Activated CD4-positive, alpha-beta T cell treated with anti-CD3 and anti-CD28 coated beads, Interleukin-2, Interleukin-6, amounts not matched to agents 100 ng/mL and 50 ng/mL, durations not matched to agents 16 hours and 8 hours (primary cell): ENCODE measurements around the gene STAM.
A peak's percentile ranks its signal among the peaks of the same experiment; 100 is the strongest.
"Not testable (repeated sequence)": the region's sequence is repeated elsewhere in the genome, so short reads cannot be mapped to it uniquely, and the experiment has no call there.

ENCODE experiments used
- DNase-seq: peaks from one replicate; pipeline ENCODE4 v3.0.0-alpha.2; 2020

Gene STAM

DNA sequence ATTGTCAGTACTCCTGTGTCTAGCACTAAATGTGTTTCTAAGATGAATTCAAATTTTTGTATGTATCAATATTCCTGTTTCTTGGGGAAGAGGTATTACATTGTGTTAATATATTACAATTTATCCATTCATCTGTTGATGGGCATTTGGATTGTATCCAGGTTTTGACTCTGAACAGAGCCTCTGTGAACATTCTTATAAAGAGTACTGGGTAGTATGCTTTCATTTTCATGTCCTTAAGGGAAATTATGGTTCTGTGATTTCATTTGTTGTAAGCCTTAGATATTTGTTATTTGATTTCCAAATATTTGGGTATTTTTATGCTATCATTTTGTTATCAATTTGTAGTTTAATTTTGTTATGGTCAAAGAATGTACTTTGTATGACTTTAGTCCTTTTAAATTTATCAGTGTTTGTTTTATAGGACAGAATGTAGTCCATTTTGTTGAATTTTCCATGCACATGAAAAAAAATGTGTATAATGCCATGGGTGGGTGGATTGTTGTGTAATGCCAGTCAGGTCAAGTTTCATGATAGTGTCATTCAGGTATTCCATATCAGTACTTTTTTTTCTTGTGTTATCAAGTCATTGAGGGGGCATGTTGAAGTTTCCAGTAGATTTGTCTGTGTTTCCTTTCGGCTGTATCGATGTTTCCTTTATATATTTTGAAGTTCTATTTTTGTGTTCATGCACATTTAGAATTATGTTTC lies 38.4 kb downstream of the STAM start:
- no peak for DNase-seq

DNA sequence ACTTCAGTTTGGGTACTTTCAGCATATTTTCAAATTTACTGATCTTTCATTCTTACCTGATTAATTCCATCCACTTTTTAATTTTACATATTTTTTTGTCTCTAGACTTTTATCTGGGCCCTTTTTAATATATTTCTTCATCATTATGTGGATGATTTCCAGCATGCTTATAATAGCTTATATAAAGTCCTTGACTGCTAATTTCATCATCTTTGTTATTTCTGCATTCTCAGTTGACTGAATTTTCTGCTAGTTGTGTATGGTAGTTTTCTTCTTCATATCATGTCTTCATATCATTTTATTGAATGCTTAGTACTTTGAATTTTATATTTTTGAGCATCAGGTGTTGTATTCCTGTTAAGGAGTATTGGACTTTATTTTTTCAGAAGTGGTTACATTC lies 39.6 kb downstream of the STAM start:
- DNase-seq = no peak

DNA sequence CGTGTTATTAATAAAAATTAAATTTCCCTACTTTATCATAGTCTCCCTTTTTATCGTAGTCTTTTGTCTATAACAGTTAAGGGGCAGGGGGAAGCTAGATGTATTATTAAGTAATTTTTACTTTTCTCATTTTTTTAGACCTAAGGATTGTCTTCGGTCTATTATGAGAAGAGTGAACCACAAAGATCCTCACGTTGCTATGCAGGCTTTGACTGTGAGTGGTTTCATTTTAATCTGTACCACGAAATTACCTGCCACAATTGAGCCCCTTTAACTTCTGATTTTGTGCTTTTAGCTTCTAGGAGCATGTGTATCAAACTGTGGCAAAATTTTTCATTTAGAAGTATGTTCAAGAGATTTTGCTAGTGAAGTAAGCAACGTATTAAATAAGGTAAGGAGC lies 40.6 kb downstream of the STAM start:
- no peak for DNase-seq

DNA sequence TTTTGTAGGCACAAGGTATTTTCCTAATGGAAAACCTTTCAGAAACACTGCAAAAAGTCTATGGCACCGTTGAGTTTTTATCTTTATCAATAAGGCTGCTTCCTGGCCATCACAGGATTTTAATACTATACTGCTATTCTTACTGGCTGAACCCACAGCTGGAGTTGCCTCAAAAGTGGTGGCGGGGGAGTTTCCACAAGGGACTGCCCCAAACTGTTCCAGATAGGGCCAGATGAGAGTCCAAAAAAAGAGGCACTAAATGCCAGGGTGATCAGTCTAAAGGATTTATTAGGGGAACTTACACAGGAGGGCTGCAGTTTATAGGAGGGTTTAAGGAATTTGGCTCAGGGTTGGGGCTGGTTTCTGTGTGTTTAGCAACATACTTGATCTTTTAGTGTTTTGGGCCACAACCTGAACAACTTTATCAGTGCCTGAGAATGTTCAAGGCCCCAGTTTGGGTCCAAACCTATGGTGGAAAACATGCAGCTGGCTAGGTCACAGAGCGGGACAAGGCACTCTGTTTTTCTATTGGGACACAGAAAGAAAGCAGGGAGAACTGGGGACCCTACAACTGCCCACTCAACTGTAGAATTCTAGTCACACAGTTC lies 41.4 kb downstream of the STAM start:
- peak; percentile 47 for DNase-seq

DNA sequence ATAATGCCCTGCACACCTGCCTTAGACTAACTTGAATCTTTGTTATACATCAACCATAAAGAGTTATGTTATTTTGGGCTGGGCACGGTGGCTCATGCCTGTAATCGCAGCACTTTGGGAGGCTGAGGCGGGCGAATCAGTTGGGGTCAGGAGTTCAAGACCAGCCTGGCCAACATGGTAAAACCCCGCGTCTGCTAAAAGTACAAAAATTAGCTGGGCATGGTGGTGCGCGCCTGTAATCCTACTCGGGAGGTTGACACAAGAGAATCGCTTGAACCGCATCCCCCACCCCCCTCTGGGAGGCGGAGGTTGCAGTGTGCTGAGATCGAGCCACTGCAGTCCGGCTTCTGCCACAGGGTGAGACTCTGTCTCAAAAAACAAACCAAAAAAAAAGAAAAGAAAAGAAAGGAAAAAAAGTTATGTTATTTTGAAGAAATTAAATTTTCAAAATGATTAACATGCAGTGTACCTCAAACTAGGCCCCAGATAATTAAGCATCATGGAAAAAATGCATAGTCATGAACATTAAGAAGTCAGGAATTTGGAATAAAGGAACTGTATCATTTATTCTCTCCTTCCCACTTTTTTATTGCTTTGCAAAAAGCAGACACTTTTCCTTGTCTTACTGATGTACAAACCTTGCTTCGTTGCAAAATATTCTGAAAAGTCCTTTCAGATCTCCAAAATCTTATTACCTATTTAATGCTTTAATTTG lies 43.3 kb downstream of the STAM start:
- DNase-seq = no peak

DNA sequence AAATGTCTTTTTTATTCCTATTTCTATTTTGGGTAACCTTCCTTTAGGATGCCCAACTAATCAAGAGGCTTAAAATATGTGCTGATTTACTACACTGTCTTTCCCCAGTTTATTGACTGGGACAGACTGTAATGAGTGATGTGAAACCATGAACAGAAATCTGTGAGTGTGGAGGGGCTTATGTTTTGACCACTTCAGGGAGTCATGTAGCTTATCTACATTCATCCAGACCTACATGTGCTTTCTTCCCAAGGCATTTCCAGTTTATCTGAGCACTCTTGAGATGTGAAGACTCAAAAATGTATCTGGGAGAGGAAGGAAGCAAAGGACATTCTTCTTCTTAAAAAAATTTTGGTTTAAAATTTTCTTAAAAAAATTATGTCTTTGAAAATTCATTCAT lies 45.2 kb downstream of the STAM start:
- DNase-seq = no peak

DNA sequence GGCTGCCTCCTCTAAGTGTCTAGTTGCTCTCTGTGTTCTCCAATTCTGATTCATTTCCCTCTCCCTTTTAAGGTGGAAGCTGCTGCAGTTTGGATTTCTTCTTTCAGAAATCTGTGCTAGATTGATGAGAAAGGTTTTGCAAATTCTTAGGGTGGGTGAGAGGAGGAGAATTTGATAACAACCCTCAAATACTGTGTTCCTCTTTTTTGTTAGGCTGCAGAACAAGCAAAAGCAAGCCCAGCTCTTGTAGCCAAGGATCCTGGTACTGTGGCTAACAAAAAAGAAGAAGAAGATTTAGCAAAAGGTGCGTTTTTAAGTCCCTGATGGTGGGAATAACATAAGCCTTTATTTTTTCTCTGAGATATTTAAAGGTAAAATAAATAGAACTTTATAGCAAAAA lies 49.1 kb downstream of the STAM start:
- DNase-seq = no peak

DNA sequence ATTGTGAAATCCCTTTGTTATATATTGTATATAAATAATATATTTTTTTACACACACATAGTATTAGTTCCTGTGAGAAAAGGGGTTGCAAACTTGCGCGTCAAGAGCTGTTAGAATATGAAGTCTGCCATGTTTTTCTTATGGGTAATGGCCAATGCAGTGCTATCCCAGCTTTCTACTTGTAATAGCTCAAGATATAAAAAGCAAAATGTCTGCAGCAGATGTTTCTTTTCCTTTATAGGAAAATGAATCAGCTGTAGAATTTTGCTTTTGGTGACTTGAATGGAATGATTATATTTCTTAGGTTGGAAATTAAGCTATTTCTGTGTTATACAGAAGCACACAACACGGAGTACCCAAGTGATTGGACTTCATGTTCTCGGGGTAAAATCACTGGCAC lies 54.7 kb downstream of the STAM start:
- no peak for DNase-seq

DNA sequence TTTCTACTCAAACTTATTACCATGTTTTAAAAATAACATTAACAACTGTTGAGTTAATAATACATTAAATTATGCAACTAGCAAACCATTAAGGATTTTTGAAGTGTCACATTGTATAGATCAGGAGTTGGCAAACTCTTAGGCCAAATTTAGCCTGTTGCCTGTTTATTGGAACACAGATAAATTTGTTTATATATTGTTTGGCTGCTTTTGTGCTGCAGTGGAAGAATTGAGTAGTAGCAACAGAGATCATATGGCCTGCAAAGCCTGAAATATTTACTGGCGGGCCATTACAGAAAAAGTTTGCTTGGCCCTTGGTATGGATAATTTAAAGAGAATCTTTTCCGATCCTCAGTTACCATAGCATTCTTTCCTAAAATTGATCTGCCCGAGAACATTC lies 57.4 kb downstream of the STAM start:
- no peak for DNase-seq

DNA sequence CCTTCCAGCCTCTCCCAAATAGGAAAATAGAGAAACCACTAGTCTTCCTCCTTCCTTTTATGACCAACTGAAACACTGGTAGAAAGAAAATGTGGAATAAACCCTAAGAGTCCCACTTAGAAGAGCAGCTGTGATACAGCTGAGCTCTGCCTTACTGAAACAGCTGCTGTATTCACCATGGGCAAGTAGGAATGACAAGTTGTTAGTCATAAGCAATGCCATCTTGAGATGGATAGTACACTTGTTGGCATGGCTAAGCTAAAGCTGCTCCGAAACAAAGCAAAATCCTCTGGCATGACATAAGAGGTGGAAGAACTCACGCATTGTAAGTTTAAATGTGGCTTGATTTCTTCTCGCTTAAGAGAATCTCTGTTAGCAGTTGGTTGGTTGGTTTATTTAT lies 59.8 kb downstream of the STAM start:
- DNase-seq = no peak

DNA sequence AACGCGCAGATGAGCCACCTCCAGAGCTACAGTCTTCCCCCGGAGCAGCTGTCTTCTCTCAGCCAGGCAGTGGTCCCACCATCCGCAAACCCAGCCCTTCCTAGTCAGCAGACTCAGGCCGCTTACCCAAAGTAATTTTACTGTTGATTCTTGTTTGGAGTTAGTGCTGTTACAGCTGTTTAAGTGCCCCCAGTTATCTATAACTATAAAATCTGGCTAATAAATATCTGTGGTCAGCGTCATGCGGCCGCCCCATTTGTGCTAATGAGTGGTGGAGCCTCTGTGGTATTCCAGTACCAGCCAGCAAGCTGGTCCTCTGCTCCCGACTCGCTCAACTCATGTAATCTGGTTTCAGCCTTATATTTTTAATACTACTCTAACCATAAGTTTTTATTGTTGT lies 64.9 kb downstream of the STAM start:
- no peak for DNase-seq

DNA sequence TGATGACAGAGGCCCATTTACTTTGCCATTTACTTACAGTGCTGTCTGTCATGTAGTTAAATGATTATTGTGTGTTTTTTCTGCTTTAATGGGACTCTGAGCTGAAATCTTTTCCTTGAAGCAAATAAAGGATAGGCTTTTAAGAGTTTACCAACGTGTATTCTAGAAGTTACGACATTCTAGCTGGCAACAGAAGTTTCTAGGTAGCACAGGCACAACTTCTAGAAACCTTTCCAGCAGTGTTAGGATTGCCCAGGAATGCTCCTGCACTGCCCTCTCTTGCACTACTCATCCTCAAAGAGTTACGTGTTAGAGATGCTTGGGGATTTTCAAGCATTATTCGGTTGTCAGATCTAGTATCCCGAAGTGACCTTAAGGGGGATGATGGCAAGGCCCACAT lies 65.5 kb downstream of the STAM start:
- DNase-seq = no peak

DNA sequence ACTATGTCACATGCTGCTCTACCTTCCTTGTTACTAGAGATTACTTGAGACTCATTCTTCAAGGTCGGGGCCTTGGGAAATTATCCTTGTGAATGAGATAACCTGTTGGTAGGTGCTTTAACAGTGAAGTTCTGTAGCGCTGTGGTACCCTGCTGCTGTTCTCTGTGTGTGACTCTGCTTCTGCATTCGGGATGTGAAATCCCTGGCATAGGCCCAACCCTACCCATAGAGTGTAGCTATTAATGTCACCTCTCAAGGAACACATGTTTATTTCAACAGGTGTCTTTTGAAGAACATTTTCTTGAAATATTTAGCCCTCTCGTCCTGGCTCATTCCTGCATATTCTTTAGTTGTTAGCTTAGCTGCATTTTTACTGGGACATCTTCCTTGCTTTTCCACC lies 66.2 kb downstream of the STAM start:
- no peak for DNase-seq

DNA sequence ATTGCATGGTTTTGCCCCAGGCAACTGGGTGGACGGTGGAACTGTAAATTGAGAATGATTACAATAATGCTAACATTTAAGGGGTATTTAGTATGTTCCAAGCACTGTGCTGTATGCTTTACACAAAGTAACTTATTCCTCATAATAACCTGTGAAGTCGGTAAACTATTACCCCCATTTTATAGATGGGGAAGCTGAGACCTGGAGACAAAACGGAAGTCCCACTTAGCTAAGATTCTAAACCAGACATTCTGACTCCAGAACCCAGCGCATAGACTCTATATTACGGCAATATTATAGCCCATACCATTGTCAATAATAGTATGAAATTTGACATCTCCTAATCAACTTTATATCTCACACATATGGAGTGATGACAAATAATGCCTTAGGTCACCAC lies 68.1 kb downstream of the STAM start:
- no peak for DNase-seq

DNA sequence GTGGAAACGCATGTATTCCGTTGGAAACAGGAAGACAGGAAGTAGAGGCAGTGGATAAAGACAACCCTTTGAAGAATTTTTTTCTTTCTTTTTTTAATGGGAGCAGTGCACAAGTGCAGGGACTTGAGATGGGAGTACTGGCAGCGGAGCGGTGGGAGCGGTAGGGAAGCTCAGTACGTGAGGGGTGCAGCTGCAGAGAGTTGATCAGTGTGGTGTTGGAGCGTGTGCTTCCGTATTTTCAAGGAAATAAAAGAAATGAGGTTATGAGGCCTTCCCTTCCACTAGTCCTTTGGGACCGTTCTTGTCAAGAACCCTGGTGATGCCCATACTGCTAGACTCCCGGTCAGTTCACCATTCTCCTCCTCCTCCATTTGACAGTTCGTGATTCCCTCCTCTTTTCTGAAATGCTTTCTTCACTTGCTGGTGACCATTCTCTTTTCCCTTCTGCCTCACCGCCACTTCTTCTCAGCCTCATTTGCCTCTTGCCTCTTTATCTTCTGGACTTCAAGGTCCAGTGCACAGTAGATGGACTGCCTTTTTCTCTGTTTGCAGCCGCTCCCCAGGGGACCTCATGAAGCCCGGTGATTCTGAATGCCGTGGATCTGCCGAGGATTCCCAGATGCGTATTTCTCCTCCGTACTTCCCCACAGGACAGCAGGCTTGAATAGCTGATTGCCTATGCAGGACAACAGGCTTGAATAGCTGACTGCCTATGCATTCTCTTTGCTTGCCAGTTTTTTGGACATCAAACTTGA lies 68.9 kb downstream of the STAM start:
- no peak for DNase-seq

DNA sequence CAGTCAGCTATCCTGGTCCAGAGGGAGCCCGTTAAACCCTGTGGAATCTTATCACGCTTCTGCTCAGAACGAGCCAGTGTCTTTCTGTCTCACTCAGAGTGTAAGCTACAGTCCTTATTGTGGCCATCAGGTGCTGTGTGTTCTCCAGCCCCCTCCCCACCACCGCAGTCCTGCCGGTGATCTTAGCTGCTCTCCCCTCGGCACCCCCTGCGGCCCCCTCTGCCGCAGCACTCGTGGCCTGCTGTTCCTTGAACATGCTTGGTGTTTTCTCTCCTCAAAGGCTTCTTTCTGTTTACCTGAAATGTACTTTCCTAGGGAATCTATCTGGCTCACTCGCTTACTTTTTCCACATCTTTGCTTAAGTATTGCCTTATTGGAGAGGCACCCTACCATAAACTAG lies 69.8 kb downstream of the STAM start:
- no peak for DNase-seq

DNA sequence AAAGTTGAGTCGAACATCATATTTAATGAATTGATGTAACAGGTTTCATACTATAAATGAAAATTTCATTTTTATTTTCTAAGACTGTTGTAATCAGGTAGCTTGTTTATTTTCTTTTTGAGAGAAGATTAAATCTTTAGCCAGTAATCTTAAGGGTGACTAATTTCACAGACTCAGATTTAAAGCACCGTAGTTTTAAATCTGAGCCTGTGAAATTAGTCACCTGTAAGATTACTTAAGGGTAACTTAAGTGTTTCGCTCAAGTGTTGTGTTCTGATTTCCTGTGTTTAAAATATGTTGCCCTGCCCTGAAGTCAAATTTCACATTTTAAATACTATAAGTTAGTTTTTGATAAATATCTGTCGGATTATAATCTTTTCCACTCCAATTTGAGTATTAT lies 72.2 kb downstream of the STAM start:
- no peak for DNase-seq

DNA sequence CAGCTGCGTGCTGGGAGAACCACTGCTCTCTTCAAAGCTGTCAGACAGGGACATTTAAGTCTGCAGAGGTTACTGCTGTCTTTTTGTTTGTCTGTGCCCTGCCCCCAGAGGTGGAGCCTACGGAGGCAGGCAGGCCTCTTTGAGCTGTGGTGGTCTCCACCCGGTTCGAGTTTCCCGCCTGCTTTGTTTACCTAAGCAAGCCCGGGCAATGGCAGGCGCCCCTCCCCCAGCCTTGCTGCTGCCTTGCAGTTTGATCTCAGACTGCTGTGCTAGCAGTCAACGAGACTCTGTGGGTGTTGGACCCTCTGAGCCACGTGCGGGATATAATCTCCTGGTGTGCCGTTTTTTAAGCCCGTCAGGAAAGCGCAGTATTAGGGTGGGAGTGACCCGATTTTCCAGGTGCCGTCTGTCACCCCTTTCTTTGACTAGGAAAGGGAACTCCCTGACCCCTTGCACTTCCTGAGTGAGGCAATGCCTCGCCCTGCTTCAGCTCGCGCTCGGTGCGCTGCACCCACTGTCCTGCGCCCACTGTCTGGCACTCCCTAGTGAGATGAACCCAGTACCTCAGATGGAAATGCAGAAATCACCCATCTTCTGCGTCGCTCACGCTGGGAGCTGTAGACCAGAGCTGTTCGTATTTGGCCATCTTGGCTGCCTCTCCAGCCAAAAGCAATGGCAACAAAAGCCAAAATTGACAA lies 78.5 kb downstream of the STAM start:
- not testable (repeated sequence) for DNase-seq

DNA sequence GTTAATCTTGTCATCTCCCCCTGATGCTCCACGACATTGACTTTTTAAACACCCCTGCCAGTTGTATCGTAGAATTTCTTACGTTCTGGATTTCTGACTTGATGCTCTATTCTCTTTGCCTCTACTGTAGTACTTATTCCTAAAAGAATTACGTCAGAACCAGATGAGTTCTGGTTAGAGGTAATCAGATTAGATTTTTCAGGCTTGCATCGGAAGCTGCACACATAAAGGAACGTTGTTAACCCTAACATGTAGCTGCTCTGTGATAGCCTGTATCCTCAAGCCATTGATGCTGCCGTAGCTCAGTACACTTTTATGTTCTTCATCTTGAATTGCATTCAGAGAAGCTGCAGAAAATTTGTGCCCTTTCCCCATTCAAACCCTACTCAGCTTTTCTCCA lies 81.8 kb downstream of the STAM start:
- no peak for DNase-seq

DNA sequence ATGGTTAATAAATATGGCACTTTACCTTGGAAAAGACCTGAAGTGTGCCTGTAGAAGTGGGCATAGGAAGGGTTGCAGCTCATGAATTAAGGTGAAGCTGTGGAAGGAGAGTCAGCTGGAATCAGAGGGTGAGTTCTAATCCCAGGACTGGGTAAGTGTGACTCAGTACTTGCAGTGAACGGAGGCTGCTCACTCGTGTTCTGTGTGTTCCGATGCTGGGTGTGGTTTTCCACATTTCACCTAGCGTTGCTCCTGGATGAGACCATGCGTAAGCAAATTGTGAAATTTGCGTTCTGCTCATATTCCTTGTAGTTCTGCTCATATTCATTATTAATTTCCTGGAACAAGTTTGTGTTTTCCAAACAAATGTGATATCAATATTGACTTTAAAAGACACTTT lies 85.7 kb downstream of the STAM start:
- DNase-seq = no peak

DNA sequence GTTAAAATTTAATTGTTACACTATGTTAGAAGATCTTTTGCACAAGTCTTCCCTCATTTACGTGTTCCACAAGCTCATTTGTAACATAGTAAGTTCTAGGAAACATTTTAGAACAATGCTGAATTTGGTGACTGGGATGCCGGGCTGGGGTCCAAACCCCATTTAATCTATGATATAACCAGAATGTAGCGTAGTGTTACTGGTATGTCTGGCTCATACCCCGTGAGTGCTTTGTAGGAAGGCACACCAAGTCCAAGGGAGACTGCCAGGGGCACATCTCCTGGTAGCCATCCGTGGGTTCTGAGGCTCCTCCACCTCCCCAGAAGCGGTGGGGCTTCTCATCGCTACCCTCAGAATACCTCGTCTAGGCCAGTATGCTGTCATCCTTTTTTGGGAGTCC lies 86.7 kb downstream of the STAM start:
- no peak for DNase-seq

DNA sequence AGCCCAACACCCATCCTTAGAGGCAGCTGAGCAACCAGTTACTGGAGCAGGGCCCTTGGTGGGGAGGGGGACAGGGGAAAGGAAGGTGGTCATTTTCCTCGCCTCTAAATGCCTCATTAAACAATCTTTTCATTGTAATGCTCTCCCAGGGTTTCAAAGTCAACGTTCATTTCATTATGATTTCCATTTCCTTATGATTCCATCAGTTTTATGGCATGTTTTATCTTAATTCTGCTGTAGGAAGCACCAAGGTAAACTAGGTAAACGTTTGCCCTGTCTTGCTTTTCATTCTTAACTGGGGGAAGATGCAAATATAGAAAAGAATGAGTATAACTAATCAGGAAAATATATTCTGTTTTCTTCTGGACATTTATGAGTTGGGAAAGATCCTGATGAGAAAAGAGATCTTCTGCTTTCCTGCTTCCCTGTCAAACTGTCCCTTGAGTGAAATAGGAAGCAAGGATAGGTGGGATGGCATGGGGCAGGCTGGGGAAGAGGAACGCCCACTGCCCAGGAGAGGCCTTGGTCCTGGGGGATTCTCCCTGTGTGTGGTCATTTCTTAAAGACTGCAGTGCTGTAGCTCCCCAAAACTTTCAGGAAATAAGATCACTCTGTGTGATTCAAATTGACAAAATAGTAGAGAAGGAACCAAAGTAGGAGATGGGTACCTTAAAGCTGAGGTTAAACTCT lies 87.5 kb downstream of the STAM start:
- no peak for DNase-seq

DNA sequence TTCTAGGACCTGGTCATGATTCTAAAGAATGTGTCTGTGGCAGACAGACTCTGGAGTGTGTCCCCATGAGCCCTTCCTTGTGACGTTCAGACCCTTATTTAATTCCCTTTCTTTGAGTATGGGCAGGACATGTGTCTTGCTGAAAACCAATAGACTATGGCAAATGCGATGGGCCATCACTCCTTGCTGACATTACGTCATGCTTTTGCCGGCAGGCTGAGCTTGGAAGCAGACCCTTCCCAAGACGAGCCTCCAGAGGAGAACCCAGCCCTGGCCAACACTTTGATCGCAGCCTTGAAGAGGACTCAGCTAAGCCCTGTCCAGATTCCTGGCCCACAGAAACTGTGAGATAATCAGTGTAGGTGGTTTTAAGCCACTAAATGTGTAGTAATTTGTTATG lies 89.7 kb downstream of the STAM start:
- no peak for DNase-seq
